HepG2 (cell line): Measurements from ENCODE around the gene TEX19. TPM values are rescaled to one million over a fixed set of nuclear protein-coding genes. Genes with fewer than 3 reads are reported as not detected.

Experiments
- ATF7 ChIP-seq, 2 experiments: fragments of 450-650 bp in 1 of 2; sonication (generic) in 1 of 2; formaldehyde crosslinking in 1 of 2; IDR thresholded peaks; 2 replicates each; pipeline versions ENCODE4 v1.4.0 to v1.6.1; 2016 to 2020; ENCODE audit warnings: antibody characterized with exemption in 1 of 2, mild to moderate bottlenecking in 1 of 2, missing genetic modification reagents in 1 of 2
- KDM5B ChIP-seq: sonication (generic); formaldehyde crosslinking; IDR thresholded peaks from 2 replicates; pipeline ENCODE4 v1.4.0; 2020; ENCODE audit warnings: missing genetic modification reagents, mild to moderate bottlenecking, borderline replicate concordance
- NR2C2 ChIP-seq: sonication (generic); formaldehyde crosslinking; IDR thresholded peaks from 2 replicates; pipeline ENCODE4 v1.4.0; 2020; ENCODE audit warnings: missing genetic modification reagents, mild to moderate bottlenecking, moderate library complexity, borderline replicate concordance
- RNF2 ChIP-seq: fragments of 450-650 bp; conservative IDR thresholded peaks from 2 replicates; pipeline ENCODE4 v1.6.1; 2016; ENCODE audit warnings: low read depth
- polyA plus RNA-seq, 8 experiments: library from polyadenylated mRNA; depleted of rRNA in 3 of 8; stranded (reverse) in 7 of 8; unstranded in 1 of 8; fragments of >200 nt; fragmentation: Illumina TruSeq in 4 of 8; extraction: Trizol in 4 of 8; gene quantifications; 2 replicates each; pipeline versions ENCODE4 v1.2.1 to v1.2.3, GENCODE V29; 2011 to 2016; ENCODE audit warnings: low read depth in 4 of 8, missing spikeins in 1 of 8, mixed read lengths in 1 of 8; ENCODE audit not compliant: insufficient read depth in 1 of 8
- total RNA-seq, 5 experiments: library from RNA; depleted of rRNA; stranded (reverse); fragments of >200 nt; fragmentation: Illumina TruSeq; extraction: Trizol; gene quantifications; 2 replicates each; pipeline ENCODE4 v1.2.3, GENCODE V29; 2016; ENCODE audit warnings: low read depth in 1 of 5
- TF ChIP-seq, protein P1 (sequence below): sonication (generic); formaldehyde crosslinking; conservative IDR thresholded peaks from 2 replicates; pipeline ENCODE4 v1.4.0; 2020; ENCODE audit warnings: mild to moderate bottlenecking, missing genetic modification reagents, moderate library complexity
- TF ChIP-seq, protein P2 (sequence below): sonication (generic); formaldehyde crosslinking; IDR thresholded peaks from 2 replicates; pipeline ENCODE4 v1.5.0; 2020; ENCODE audit warnings: mild to moderate bottlenecking, missing genetic modification reagents, moderate library complexity
- TF ChIP-seq, protein P3 (sequence below): sonication (generic); formaldehyde crosslinking; IDR thresholded peaks from 2 replicates; pipeline ENCODE4 v1.9.0; 2021; ENCODE audit warnings: missing genetic modification reagents, borderline replicate concordance
- TF ChIP-seq, protein P4 (sequence below): sonication (generic); formaldehyde crosslinking; IDR thresholded peaks from one replicate; pipeline ENCODE4 v1.5.1; 2020; ENCODE audit warnings: mild to moderate bottlenecking, missing genetic modification reagents; ENCODE audit errors: not compliant biosample characterization

The TEX19 gene
- total and polyA plus RNA-seq, 2 of the 13 experiments (the other 11 are each of a cell fraction or from before 2014, with no cell fraction given) = 1.3 to 6.0 TPM

DNA sequence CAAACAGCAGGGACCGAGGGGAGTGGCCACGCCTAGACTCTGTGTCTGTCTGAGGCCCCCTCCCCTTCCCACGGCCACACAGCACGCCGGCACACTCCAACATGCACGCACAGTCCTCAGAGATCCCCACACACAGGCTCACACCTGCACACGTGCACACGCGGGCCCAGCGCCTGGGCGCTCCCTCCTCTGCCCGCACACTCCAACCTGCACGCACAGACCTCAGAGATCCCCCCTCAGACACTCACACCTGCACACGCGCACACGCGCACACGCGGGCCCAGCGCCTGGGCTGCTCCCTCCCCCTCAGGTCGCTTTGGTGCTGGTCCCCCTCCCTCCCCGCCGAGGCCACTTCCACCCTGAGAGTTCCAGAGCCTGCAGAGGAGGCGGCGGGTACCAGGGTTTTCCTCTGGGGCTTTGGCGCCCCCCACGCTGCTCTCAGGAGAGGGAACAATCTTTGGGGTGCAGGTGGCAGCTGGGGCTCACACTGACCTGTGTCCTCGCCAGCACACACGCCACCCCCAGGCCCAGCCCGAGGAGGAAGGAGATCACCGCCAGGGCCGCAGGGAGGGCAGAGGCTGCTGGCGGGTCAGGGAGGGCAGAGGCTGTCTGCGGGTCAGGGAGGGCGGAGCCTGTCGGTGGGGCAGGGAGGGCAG lies 43.2 kb upstream of the TEX19 start (continued):
- TF ChIP-seq, protein P1, sequence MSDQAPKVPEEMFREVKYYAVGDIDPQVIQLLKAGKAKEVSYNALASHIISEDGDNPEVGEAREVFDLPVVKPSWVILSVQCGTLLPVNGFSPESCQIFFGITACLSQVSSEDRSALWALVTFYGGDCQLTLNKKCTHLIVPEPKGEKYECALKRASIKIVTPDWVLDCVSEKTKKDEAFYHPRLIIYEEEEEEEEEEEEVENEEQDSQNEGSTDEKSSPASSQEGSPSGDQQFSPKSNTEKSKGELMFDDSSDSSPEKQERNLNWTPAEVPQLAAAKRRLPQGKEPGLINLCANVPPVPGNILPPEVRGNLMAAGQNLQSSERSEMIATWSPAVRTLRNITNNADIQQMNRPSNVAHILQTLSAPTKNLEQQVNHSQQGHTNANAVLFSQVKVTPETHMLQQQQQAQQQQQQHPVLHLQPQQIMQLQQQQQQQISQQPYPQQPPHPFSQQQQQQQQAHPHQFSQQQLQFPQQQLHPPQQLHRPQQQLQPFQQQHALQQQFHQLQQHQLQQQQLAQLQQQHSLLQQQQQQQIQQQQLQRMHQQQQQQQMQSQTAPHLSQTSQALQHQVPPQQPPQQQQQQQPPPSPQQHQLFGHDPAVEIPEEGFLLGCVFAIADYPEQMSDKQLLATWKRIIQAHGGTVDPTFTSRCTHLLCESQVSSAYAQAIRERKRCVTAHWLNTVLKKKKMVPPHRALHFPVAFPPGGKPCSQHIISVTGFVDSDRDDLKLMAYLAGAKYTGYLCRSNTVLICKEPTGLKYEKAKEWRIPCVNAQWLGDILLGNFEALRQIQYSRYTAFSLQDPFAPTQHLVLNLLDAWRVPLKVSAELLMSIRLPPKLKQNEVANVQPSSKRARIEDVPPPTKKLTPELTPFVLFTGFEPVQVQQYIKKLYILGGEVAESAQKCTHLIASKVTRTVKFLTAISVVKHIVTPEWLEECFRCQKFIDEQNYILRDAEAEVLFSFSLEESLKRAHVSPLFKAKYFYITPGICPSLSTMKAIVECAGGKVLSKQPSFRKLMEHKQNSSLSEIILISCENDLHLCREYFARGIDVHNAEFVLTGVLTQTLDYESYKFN (CRISPR knock-in tag) = 0 out of 2 replicates have a peak, but pooled peaks have one; percentile 32
- TF ChIP-seq, protein P2, sequence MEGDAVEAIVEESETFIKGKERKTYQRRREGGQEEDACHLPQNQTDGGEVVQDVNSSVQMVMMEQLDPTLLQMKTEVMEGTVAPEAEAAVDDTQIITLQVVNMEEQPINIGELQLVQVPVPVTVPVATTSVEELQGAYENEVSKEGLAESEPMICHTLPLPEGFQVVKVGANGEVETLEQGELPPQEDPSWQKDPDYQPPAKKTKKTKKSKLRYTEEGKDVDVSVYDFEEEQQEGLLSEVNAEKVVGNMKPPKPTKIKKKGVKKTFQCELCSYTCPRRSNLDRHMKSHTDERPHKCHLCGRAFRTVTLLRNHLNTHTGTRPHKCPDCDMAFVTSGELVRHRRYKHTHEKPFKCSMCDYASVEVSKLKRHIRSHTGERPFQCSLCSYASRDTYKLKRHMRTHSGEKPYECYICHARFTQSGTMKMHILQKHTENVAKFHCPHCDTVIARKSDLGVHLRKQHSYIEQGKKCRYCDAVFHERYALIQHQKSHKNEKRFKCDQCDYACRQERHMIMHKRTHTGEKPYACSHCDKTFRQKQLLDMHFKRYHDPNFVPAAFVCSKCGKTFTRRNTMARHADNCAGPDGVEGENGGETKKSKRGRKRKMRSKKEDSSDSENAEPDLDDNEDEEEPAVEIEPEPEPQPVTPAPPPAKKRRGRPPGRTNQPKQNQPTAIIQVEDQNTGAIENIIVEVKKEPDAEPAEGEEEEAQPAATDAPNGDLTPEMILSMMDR (CRISPR knock-in tag) = peak; percentile 53
- TF ChIP-seq ATF7 (IDR thresholded peaks at IDR 0.05) = no peak
- 0 out of 2 replicates have a peak, but pooled peaks have one; percentile 32 for TF ChIP-seq ATF7 (CRISPR knock-in tag; IDR thresholded peaks at IDR 0.05)
- TF ChIP-seq, protein P3, sequence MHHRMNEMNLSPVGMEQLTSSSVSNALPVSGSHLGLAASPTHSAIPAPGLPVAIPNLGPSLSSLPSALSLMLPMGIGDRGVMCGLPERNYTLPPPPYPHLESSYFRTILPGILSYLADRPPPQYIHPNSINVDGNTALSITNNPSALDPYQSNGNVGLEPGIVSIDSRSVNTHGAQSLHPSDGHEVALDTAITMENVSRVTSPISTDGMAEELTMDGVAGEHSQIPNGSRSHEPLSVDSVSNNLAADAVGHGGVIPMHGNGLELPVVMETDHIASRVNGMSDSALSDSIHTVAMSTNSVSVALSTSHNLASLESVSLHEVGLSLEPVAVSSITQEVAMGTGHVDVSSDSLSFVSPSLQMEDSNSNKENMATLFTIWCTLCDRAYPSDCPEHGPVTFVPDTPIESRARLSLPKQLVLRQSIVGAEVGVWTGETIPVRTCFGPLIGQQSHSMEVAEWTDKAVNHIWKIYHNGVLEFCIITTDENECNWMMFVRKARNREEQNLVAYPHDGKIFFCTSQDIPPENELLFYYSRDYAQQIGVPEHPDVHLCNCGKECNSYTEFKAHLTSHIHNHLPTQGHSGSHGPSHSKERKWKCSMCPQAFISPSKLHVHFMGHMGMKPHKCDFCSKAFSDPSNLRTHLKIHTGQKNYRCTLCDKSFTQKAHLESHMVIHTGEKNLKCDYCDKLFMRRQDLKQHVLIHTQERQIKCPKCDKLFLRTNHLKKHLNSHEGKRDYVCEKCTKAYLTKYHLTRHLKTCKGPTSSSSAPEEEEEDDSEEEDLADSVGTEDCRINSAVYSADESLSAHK (CRISPR knock-in tag) = no peak
- TF ChIP-seq, protein P4, sequence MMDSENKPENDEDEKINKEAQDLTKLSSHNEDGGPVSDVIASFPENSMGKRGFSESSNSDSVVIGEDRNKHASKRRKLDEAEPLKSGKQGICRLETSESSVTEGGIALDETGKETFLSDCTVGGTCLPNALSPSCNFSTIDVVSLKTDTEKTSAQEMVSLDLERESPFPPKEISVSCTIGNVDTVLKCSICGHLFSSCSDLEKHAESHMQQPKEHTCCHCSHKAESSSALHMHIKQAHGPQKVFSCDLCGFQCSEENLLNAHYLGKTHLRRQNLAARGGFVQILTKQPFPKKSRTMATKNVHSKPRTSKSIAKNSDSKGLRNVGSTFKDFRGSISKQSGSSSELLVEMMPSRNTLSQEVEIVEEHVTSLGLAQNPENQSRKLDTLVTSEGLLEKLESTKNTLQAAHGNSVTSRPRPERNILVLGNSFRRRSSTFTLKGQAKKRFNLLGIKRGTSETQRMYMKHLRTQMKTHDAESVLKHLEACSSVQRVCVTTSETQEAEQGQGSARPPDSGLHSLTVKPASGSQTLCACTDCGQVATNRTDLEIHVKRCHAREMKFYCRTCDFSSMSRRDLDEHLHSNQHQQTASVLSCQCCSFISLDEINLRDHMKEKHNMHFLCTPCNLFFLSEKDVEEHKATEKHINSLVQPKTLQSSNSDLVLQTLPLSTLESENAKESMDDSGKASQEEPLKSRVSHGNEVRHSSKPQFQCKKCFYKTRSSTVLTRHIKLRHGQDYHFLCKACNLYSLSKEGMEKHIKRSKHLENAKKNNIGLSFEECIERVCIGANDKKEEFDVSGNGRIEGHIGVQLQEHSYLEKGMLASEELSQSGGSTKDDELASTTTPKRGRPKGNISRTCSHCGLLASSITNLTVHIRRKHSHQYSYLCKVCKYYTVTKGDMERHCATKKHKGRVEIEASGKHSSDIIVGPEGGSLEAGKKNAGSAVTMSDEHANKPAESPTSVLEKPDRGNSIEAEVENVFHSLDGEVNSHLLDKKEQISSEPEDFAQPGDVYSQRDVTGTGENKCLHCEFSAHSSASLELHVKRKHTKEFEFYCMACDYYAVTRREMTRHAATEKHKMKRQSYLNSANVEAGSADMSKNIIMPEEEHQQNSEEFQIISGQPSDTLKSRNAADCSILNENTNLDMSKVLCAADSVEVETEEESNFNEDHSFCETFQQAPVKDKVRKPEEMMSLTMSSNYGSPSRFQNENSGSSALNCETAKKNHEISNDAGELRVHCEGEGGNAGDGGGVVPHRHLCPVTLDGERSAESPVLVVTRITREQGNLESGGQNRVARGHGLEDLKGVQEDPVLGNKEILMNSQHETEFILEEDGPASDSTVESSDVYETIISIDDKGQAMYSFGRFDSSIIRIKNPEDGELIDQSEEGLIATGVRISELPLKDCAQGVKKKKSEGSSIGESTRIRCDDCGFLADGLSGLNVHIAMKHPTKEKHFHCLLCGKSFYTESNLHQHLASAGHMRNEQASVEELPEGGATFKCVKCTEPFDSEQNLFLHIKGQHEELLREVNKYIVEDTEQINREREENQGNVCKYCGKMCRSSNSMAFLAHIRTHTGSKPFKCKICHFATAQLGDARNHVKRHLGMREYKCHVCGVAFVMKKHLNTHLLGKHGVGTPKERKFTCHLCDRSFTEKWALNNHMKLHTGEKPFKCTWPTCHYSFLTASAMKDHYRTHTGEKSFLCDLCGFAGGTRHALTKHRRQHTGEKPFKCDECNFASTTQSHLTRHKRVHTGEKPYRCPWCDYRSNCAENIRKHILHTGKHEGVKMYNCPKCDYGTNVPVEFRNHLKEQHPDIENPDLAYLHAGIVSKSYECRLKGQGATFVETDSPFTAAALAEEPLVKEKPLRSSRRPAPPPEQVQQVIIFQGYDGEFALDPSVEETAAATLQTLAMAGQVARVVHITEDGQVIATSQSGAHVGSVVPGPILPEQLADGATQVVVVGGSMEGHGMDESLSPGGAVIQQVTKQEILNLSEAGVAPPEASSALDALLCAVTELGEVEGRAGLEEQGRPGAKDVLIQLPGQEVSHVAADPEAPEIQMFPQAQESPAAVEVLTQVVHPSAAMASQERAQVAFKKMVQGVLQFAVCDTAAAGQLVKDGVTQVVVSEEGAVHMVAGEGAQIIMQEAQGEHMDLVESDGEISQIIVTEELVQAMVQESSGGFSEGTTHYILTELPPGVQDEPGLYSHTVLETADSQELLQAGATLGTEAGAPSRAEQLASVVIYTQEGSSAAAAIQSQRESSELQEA (CRISPR knock-in tag) = peak; percentile 50
- TF ChIP-seq RNF2 = no peak
- TF ChIP-seq KDM5B (CRISPR knock-in tag) = peak; percentile 32; the same call in 1 of the 2 replicates
- peak; percentile 58; the same call in 1 of the 2 replicates for TF ChIP-seq NR2C2 (CRISPR knock-in tag)
